ENCODE results near the gene DMD.

Gene DMD

GRCh38 chrX:31318866-31319265 is 1892.5 kb downstream of the DMD start:
- no peak overlapping the region for H3K4me3 ChIP-seq
- TF ChIP-seq CTCF (IDR thresholded peaks at IDR 0.05), result no peak
- H3K27ac ChIP-seq, result no peak overlapping the region
- no peak for DNase-seq (ENCODE audit: low spot score)

GRCh38 chrX:31316340-31316991 is 1894.9 kb downstream of the DMD start:
- H3K4me3 ChIP-seq, result no peak overlapping the region
- TF ChIP-seq CTCF (IDR thresholded peaks at IDR 0.05), result no peak

GRCh38 chrX:31314921-31315320 is 1896.4 kb downstream of the DMD start:
- no peak for TF ChIP-seq CTCF (IDR thresholded peaks at IDR 0.05)
- Histone ChIP-seq H3K27ac (peak overlapping the region in 1 of 2 donors; percentile 64), H3K4me3 (peak overlapping the region; percentile 35)
- DNase-seq (ENCODE audit: low spot score), result no peak

More at GRCh38 chrX:31316340-31316991, 1894.9 kb downstream of the DMD start:
- DNase-seq (ENCODE audit: low spot score), result no peak
- H3K27ac ChIP-seq, result no peak overlapping the region

GRCh38 chrX:31307952-31308351 is 1903.4 kb downstream of the DMD start:
- DNase-seq (ENCODE audit: low spot score), result no peak
- TF ChIP-seq CTCF (IDR thresholded peaks at IDR 0.05), result no peak
- Histone ChIP-seq H3K27ac (no peak overlapping the region), H3K4me3 (no peak overlapping the region)

- no peak for TF ChIP-seq CTCF (IDR thresholded peaks at IDR 0.05)
- H3K27ac ChIP-seq, result no peak overlapping the region
- no peak for DNase-seq (ENCODE audit: low spot score)
- no peak overlapping the region for H3K4me3 ChIP-seq
These were observed 1908.7 kb downstream of the DMD start for GRCh38 chrX:31302573-31303075.

- H3K27ac ChIP-seq, result no peak overlapping the region
- no peak for TF ChIP-seq CTCF (IDR thresholded peaks at IDR 0.05)
These were observed 1909.4 kb downstream of the DMD start for GRCh38 chrX:31301941-31302340.

GRCh38 chrX:31301203-31301602 is 1910.1 kb downstream of the DMD start:
- no peak for TF ChIP-seq CTCF (IDR thresholded peaks at IDR 0.05)
- no peak overlapping the region for H3K27ac ChIP-seq
- DNase-seq (ENCODE audit: low spot score), result no peak
- H3K4me3 ChIP-seq, result no peak overlapping the region

More at GRCh38 chrX:31301941-31302340, 1909.4 kb downstream of the DMD start:
- no peak for DNase-seq (ENCODE audit: low spot score)
- no peak overlapping the region for H3K4me3 ChIP-seq
